ENCODE results near the gene PFKFB2.

DNA sequence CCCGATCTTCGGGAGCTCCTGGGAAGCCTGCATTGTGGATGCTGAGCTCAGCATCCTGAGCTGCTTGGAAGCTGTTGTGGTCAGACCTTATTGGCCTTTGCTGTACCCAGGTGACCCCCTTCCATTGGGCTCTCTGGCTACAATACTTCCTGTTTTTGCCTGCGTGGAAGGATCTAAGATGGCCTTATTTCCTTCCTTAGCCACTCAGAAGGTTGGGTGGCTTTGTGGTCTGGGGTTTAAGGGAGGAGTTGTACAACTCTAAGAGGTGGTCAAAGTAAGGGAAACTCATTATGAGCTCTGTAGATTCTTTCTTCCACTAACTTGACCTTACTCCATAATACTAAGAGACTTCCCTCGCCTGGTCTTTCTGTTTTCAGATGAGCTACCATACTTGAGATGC lies 17.7 kb downstream of the PFKFB2 start:
- TF ChIP-seq, protein P1, sequence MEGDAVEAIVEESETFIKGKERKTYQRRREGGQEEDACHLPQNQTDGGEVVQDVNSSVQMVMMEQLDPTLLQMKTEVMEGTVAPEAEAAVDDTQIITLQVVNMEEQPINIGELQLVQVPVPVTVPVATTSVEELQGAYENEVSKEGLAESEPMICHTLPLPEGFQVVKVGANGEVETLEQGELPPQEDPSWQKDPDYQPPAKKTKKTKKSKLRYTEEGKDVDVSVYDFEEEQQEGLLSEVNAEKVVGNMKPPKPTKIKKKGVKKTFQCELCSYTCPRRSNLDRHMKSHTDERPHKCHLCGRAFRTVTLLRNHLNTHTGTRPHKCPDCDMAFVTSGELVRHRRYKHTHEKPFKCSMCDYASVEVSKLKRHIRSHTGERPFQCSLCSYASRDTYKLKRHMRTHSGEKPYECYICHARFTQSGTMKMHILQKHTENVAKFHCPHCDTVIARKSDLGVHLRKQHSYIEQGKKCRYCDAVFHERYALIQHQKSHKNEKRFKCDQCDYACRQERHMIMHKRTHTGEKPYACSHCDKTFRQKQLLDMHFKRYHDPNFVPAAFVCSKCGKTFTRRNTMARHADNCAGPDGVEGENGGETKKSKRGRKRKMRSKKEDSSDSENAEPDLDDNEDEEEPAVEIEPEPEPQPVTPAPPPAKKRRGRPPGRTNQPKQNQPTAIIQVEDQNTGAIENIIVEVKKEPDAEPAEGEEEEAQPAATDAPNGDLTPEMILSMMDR (IDR thresholded peaks at IDR 0.05 in 8 of 11, conservative IDR thresholded peaks at IDR 0.05 in 3 of 11): no peak
- TF ChIP-seq POLR2A (IDR thresholded peaks at IDR 0.05): no peak

Measured in spleen (tissue), 7 donors.